ENCODE data around the gene ZCWPW2.

Gene ZCWPW2

GRCh38 chr3:28348629-28349468, at the start of gene ZCWPW2, which contains the start of gene AZI2:
Gene ZCWPW2, plus strand, starts transcription at chr3:28348721. Its CDS starts 64,348 bp downstream, at chr3:28413069.
Gene AZI2, minus strand, starts transcription at chr3:28348824. Its CDS starts 8,207 bp downstream, at chr3:28340617.
- FAIRE-seq: peak; percentile 83

GRCh38 chr3:28299705-28300104, 48.8 kb upstream of the ZCWPW2 start:
- no peak for FAIRE-seq

GRCh38 chr3:28300345-28300962, 48.1 kb upstream of the ZCWPW2 start:
- no peak for FAIRE-seq

- FAIRE-seq: no peak
These were observed 46.8 kb upstream of the ZCWPW2 start for GRCh38 chr3:28301688-28302087.

GRCh38 chr3:28308196-28308595, 40.3 kb upstream of the ZCWPW2 start:
- no peak for FAIRE-seq

GRCh38 chr3:28315711-28316110, 32.8 kb upstream of the ZCWPW2 start:
- FAIRE-seq: no peak

GRCh38 chr3:28316226-28316625, 32.3 kb upstream of the ZCWPW2 start:
- FAIRE-seq: no peak

GRCh38 chr3:28317438-28318022, 31.0 kb upstream of the ZCWPW2 start:
- FAIRE-seq: no peak

GRCh38 chr3:28320981-28321380, 27.5 kb upstream of the ZCWPW2 start:
- FAIRE-seq: no peak

GRCh38 chr3:28322464-28322863, 26.1 kb upstream of the ZCWPW2 start:
- FAIRE-seq: no peak

- FAIRE-seq: no peak
These were observed 22.0 kb upstream of the ZCWPW2 start for GRCh38 chr3:28326458-28326926.

GRCh38 chr3:28328188-28329151, 20.1 kb upstream of the ZCWPW2 start:
- peak; percentile 93 for FAIRE-seq

- FAIRE-seq: peak; percentile 59
These were observed 14.0 kb upstream of the ZCWPW2 start for GRCh38 chr3:28334552-28334951.

- no peak for FAIRE-seq
These were observed 13.3 kb upstream of the ZCWPW2 start for GRCh38 chr3:28335246-28335645.

- FAIRE-seq: no peak
These were observed 11.3 kb upstream of the ZCWPW2 start for GRCh38 chr3:28337230-28337629.

GRCh38 chr3:28343144-28343543, 5.4 kb upstream of the ZCWPW2 start:
- FAIRE-seq: no peak

- FAIRE-seq: peak; percentile 60
These were observed 2.8 kb upstream of the ZCWPW2 start for GRCh38 chr3:28345690-28346089.

- FAIRE-seq: no peak
These were observed 902 bp upstream of the ZCWPW2 start for GRCh38 chr3:28347374-28348264.

- FAIRE-seq: no peak
These were observed 274 bp upstream of the ZCWPW2 start for GRCh38 chr3:28348265-28348628.

GRCh38 chr3:28349469-28350000, 1.0 kb downstream of the ZCWPW2 start:
- peak; percentile 77 for FAIRE-seq

- no peak for FAIRE-seq
These were observed 27.9 kb downstream of the ZCWPW2 start for GRCh38 chr3:28376424-28376823.
